Neural progenitor cell (in vitro differentiated cells): Measurements from ENCODE around the gene BCL7A. TPM values are rescaled to one million over a fixed set of nuclear protein-coding genes. Genes with fewer than 3 reads are reported as not detected.
A peak's percentile ranks its signal among the peaks of the same experiment; 100 is the strongest.

Source experiments
- DNase-seq: peaks from one replicate; pipeline ENCODE4 v3.0.0-alpha.2; 2016; ENCODE audit warnings: low spot score
- H2AFZ ChIP-seq: fragments of 200-600 bp; sonication (generic); replicated peaks from 2 replicates; pipeline ENCODE4 v1.6.1; 2016; ENCODE audit warnings: antibody characterized with exemption
- H3F3A ChIP-seq: fragments of 200-600 bp; sonication (generic); 2 replicates; pipeline ENCODE4 v1.6.1; 2016; ENCODE audit warnings: antibody characterized with exemption, low read depth
- H3K27ac ChIP-seq: fragments of 200-600 bp; sonication (generic); 2 replicates; pipeline ENCODE4 v1.5.1; 2016; ENCODE audit warnings: mild to moderate bottlenecking
- H3K27me3 ChIP-seq: fragments of 200-600 bp; sonication (generic); 2 replicates; pipeline ENCODE4 v1.6.1; 2016; ENCODE audit warnings: mild to moderate bottlenecking, moderate library complexity
- H3K36me3 ChIP-seq: fragments of 200-600 bp; sonication (generic); 2 replicates; pipeline ENCODE4 v1.5.1; 2016
- H3K4me1 ChIP-seq: fragments of 200-600 bp; sonication (generic); 2 replicates; pipeline ENCODE4 v1.6.1; 2016; ENCODE audit warnings: mixed run types
- H3K4me2 ChIP-seq: fragments of 200-600 bp; sonication (generic); 2 replicates; pipeline ENCODE4 v1.6.1; 2016
- H3K4me3 ChIP-seq: fragments of 200-600 bp; sonication (generic); 2 replicates; pipeline ENCODE4 v1.5.1; 2016
- H3K79me2 ChIP-seq: fragments of 200-600 bp; sonication (generic); 2 replicates; pipeline ENCODE4 v1.6.1; 2016; ENCODE audit warnings: low read depth
- H3K9ac ChIP-seq: fragments of 200-600 bp; sonication (generic); 2 replicates; pipeline ENCODE4 v1.6.1; 2016
- H3K9me3 ChIP-seq: fragments of 200-600 bp; sonication (generic); 2 replicates; pipeline ENCODE4 v1.5.1; 2016; ENCODE audit warnings: low read depth
- H4K20me1 ChIP-seq: fragments of 200-600 bp; sonication (generic); 2 replicates; pipeline ENCODE4 v1.6.1; 2016; ENCODE audit warnings: low read depth
- H3K27ac Mint-ChIP-seq: 3 replicates; pipeline ENCODE4 v1.8.0; 2021; ENCODE audit warnings: mixed read lengths
- H3K27me3 Mint-ChIP-seq: 2 replicates; pipeline ENCODE4 v1.8.0; 2022; ENCODE audit warnings: low read depth, mild to moderate bottlenecking, inconsistent platforms, moderate library complexity, mixed read lengths; ENCODE audit not compliant: insufficient read depth
- H3K36me3 Mint-ChIP-seq: 3 replicates; pipeline ENCODE4 v1.8.0; 2021; ENCODE audit warnings: mixed read lengths
- H3K4me1 Mint-ChIP-seq: 3 replicates; pipeline ENCODE4 v1.8.0; 2021; ENCODE audit warnings: mixed read lengths
- H3K4me3 Mint-ChIP-seq: 3 replicates; pipeline ENCODE4 v1.8.0; 2021; ENCODE audit warnings: mild to moderate bottlenecking, moderate library complexity, mixed read lengths
- H3K9me3 Mint-ChIP-seq: 3 replicates; pipeline ENCODE4 v1.8.0; 2020; ENCODE audit warnings: mixed read lengths
- EZH2 ChIP-seq: fragments of 200-600 bp; sonication (generic); IDR thresholded peaks from 2 replicates; pipeline ENCODE4 v1.6.1; 2017; ENCODE audit warnings: antibody characterized with exemption, mild to moderate bottlenecking, moderate library complexity
- EZH2phosphoT487 ChIP-seq: fragments of 200-600 bp; sonication (generic); IDR thresholded peaks from 2 replicates; pipeline ENCODE4 v1.6.1; 2017; ENCODE audit warnings: antibody characterized with exemption
- total RNA-seq: library from RNA; depleted of rRNA; stranded (reverse); fragments of >200 nt; gene quantifications from 2 replicates; pipeline ENCODE4 v1.2.3, GENCODE V29; 2015; ENCODE audit warnings: low replicate concordance
- TF ChIP-seq, protein P1 (sequence below): fragments of 200-600 bp; sonication (generic); IDR thresholded peaks from 2 replicates; pipeline ENCODE4 v1.5.1; 2017; ENCODE audit warnings: antibody characterized with exemption, mild to moderate bottlenecking

The BCL7A gene
- total RNA-seq, 1 donor from 2014 or later = 22.1 TPM

DNA sequence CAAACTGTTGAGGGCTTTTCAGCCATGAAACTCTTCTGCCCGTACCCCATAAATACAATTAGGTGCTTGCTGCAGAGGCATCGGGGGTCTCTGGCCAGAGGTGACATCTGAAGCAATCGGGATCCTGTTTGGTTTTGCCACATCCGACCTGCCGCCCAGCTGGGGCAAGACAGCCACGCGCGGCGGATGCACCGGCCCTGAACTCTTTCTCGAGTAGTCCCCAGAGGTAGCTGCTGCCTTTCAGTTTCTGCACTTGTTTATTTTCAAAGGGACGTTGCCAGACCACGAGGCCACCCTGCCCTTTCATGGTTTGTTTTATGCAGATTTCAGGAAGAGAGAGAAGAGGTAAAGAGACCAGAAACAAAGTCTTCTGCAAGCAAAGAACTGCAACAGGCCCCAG lies 46.3 kb downstream of the BCL7A start:
- TF ChIP-seq EZH2phosphoT487 (no peak), EZH2 (no peak)
- TF ChIP-seq, protein P1, sequence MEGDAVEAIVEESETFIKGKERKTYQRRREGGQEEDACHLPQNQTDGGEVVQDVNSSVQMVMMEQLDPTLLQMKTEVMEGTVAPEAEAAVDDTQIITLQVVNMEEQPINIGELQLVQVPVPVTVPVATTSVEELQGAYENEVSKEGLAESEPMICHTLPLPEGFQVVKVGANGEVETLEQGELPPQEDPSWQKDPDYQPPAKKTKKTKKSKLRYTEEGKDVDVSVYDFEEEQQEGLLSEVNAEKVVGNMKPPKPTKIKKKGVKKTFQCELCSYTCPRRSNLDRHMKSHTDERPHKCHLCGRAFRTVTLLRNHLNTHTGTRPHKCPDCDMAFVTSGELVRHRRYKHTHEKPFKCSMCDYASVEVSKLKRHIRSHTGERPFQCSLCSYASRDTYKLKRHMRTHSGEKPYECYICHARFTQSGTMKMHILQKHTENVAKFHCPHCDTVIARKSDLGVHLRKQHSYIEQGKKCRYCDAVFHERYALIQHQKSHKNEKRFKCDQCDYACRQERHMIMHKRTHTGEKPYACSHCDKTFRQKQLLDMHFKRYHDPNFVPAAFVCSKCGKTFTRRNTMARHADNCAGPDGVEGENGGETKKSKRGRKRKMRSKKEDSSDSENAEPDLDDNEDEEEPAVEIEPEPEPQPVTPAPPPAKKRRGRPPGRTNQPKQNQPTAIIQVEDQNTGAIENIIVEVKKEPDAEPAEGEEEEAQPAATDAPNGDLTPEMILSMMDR = no peak
- Histone ChIP-seq H3K79me2 (no peaks in the 10 kb centered on the region), H3K9me3 (no peaks in the 10 kb centered on the region), H3F3A (peaks cover 23% of the 10 kb centered on the region), H3K27ac (no peak overlapping the region), H4K20me1 (peaks cover 20% of the 10 kb centered on the region), H3K9ac (no peak overlapping the region), H3K27me3 (peaks cover 7% of the 10 kb centered on the region), H3K4me3 (no peak overlapping the region), H3K36me3 (no peaks in the 10 kb centered on the region), H3K4me1 (peaks cover 13% of the 10 kb centered on the region), H3K4me2 (no peak overlapping the region), H2AFZ (no peak overlapping the region)
- no peaks in the 10 kb centered on the region for H3K36me3 Mint-ChIP-seq
- H3K9me3 Mint-ChIP-seq = no peaks in the 10 kb centered on the region
- H3K27me3 Mint-ChIP-seq = peaks cover 4% of the 10 kb centered on the region
- peaks cover 41% of the 10 kb centered on the region for H3K4me1 Mint-ChIP-seq
- no peak for DNase-seq
- no peak overlapping the region for H3K27ac Mint-ChIP-seq
- no peak overlapping the region for H3K4me3 Mint-ChIP-seq

GRCh38 chr12:122072031-122072970 lies 50.6 kb downstream of the BCL7A start:
- Histone ChIP-seq H3K9me3 (no peaks in the 10 kb centered on the region), H3K79me2 (no peaks in the 10 kb centered on the region), H3K27ac (no peak overlapping the region), H3K9ac (no peak overlapping the region), H3F3A (no peaks in the 10 kb centered on the region), H3K4me1 (no peaks in the 10 kb centered on the region), H3K4me3 (no peak overlapping the region), H4K20me1 (no peaks in the 10 kb centered on the region), H3K36me3 (no peaks in the 10 kb centered on the region), H3K27me3 (peaks cover 47% of the 10 kb centered on the region), H2AFZ (no peak overlapping the region), H3K4me2 (no peak overlapping the region)
- Mint-ChIP-seq H3K27ac (no peak overlapping the region), H3K9me3 (no peaks in the 10 kb centered on the region), H3K4me1 (peaks cover 12% of the 10 kb centered on the region), H3K4me3 (peak overlapping the region; percentile 30), H3K36me3 (no peaks in the 10 kb centered on the region), H3K27me3 (peaks cover 6% of the 10 kb centered on the region)
- TF ChIP-seq, protein P1 = no peak
- no peak for TF ChIP-seq EZH2phosphoT487
- TF ChIP-seq EZH2 = no peak
- DNase-seq = peak; percentile 26

DNA sequence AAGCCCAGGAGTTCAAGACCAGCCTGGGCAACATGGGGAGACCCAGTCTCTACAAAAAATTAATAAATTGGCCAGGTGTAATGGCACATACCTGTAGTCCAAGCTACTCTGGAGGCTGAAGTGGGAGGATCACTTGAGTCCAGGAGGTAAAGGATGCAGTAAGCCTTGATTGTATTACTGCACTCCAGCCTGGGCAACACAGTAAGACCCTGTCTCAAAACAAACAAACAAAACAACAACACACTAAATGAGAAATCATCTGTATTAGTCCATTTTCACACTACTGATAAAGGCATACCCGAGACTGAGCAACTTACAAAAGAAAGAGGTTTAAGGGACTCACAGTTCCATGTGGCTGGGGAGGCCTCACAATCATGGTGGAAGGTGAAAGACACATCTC lies 52.1 kb downstream of the BCL7A start:
- H3K27ac Mint-ChIP-seq = no peak overlapping the region
- peaks cover 59% of the 10 kb centered on the region for H3K27me3 ChIP-seq
- H3K4me1 ChIP-seq = peaks cover 2% of the 10 kb centered on the region
- no peak for DNase-seq
- peaks cover 14% of the 10 kb centered on the region for H3K4me1 Mint-ChIP-seq
- no peaks in the 10 kb centered on the region for H4K20me1 ChIP-seq
- H3K4me3 Mint-ChIP-seq = no peak overlapping the region
- H3K4me3 ChIP-seq = no peak overlapping the region
- H3K36me3 Mint-ChIP-seq = no peaks in the 10 kb centered on the region
- no peak overlapping the region for H3K9ac ChIP-seq
- no peak overlapping the region for H3K4me2 ChIP-seq
- no peaks in the 10 kb centered on the region for H3F3A ChIP-seq
- no peak overlapping the region for H2AFZ ChIP-seq
- H3K27me3 Mint-ChIP-seq = peaks cover 6% of the 10 kb centered on the region
- no peaks in the 10 kb centered on the region for H3K9me3 ChIP-seq
- TF ChIP-seq EZH2phosphoT487 (no peak), EZH2 (no peak)
- TF ChIP-seq, protein P1 = no peak
- H3K27ac ChIP-seq = no peak overlapping the region
- H3K79me2 ChIP-seq = no peaks in the 10 kb centered on the region
- H3K36me3 ChIP-seq = no peaks in the 10 kb centered on the region
- H3K9me3 Mint-ChIP-seq = no peaks in the 10 kb centered on the region
